T-helper 2 cell (primary cell): ENCODE results near the gene DOCK1.

Experiments used
- DNase-seq, 5 experiments: peaks; one replicate each; pipeline versions ENCODE4 v3.0.0 to v3.0.0-alpha.2; 2012 to 2022

Gene DOCK1

GRCh38 chr10:127092916-127093315 is 187.7 kb downstream of the DOCK1 start:
- DNase-seq = peak in 1 of 5 experiments; percentile 5

GRCh38 chr10:127094984-127095383 is 189.8 kb downstream of the DOCK1 start:
- no peak for DNase-seq

GRCh38 chr10:127100983-127101615 is 195.9 kb downstream of the DOCK1 start:
- DNase-seq = peak in 1 of 5 experiments; percentile 18

- DNase-seq = no peak
These were observed 196.9 kb downstream of the DOCK1 start for GRCh38 chr10:127102176-127102575.

GRCh38 chr10:127115100-127115499 is 209.9 kb downstream of the DOCK1 start:
- DNase-seq = no peak

- DNase-seq = peak in 1 of 5 experiments; percentile 40
These were observed 211.9 kb downstream of the DOCK1 start for GRCh38 chr10:127117125-127117524.

GRCh38 chr10:127118034-127118433 is 212.8 kb downstream of the DOCK1 start:
- peak in 1 of 5 experiments; percentile 9 for DNase-seq

- DNase-seq = no peak
These were observed 214.7 kb downstream of the DOCK1 start for GRCh38 chr10:127119936-127120335.

- no peak for DNase-seq
These were observed 217.6 kb downstream of the DOCK1 start for GRCh38 chr10:127122831-127123230.

GRCh38 chr10:127123626-127124025 is 218.4 kb downstream of the DOCK1 start:
- DNase-seq = no peak

- peak in 1 of 5 experiments; percentile 68 for DNase-seq
These were observed 220.1 kb downstream of the DOCK1 start for GRCh38 chr10:127125331-127125730.

GRCh38 chr10:127127822-127128221 is 222.6 kb downstream of the DOCK1 start:
- DNase-seq = no peak

- no peak for DNase-seq
These were observed 223.9 kb downstream of the DOCK1 start for GRCh38 chr10:127129104-127129503.

GRCh38 chr10:127132451-127132850 is 227.2 kb downstream of the DOCK1 start:
- no peak for DNase-seq

- no peak for DNase-seq
These were observed 228.0 kb downstream of the DOCK1 start for GRCh38 chr10:127133225-127133624.

GRCh38 chr10:127133672-127134500 is 228.7 kb downstream of the DOCK1 start:
- DNase-seq = no peak

GRCh38 chr10:127135844-127136577 is 230.8 kb downstream of the DOCK1 start:
- no peak for DNase-seq

GRCh38 chr10:127137391-127137790 is 232.2 kb downstream of the DOCK1 start:
- DNase-seq = no peak

- DNase-seq = no peak
These were observed 236.9 kb downstream of the DOCK1 start for GRCh38 chr10:127142136-127142535.

- no peak for DNase-seq
These were observed 237.6 kb downstream of the DOCK1 start for GRCh38 chr10:127142856-127143255.

- no peak for DNase-seq
These were observed 239.9 kb downstream of the DOCK1 start for GRCh38 chr10:127145173-127145572.

GRCh38 chr10:127146661-127147060 is 241.4 kb downstream of the DOCK1 start:
- no peak for DNase-seq
